Thyroid gland (tissue), 4 donors: ENCODE results near the gene PDXK.

Experiments used
- CTCF ChIP-seq, 6 experiments: fragments of 200-600 bp in 3 of 6; fragments of 450-650 bp in 3 of 6; sonication (generic) in 3 of 6; IDR thresholded peaks; one replicate each; pipeline ENCODE4 v1.5.1; 2016 to 2019; ENCODE audit warnings: antibody characterized with exemption in 6 of 6, mild to moderate bottlenecking in 2 of 6, inconsistent platforms in 1 of 6, moderate library complexity in 1 of 6
- POLR2A ChIP-seq, 2 donors: fragments of 450-650 bp; IDR thresholded peaks; one replicate each; pipeline ENCODE4 v1.6.1; 2017; ENCODE audit warnings: antibody characterized with exemption in 2 of 2, mild to moderate bottlenecking in 2 of 2, moderate library complexity in 1 of 2

GRCh38 chr21:43759651-43760050 lies 40.7 kb downstream of the PDXK start:
- TF ChIP-seq POLR2A (IDR thresholded peaks at IDR 0.05): no peak
- TF ChIP-seq CTCF (IDR thresholded peaks at IDR 0.05): no peak
